SKM-1 treated with dmso at 0.1 percent for 144 hours (cell line): Measurements from ENCODE around the gene IPO5.

Experiments
- DNase-seq: peaks from one replicate; lab custom pipeline; 2025; ENCODE audit not compliant: unreplicated experiment; lab: John Stamatoyannopoulos, UW

The IPO5 gene

DNA sequence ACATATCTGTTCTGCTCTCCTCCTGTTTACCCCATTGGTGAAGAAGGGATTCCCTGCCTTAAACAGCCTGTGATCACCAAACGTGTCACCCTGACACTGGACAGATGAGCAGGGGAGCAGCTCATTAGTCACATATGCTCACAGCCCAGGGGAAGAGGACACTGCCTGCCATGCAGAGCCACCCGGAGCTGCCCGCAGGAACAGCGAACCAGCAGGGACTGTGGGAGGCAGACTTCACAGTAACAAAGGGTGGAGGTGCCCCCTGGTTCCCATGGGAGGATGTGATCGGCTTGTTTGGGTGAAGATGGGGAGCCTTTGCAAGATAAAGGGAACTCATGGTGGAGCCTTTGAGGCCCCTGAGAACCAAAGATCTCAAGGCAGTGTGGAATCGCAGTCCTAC lies 100.8 kb downstream of the IPO5 start:
- no peak for DNase-seq

GRCh38 chr13:98055623-98056022 lies 102.1 kb downstream of the IPO5 start:
- no peak for DNase-seq

DNA sequence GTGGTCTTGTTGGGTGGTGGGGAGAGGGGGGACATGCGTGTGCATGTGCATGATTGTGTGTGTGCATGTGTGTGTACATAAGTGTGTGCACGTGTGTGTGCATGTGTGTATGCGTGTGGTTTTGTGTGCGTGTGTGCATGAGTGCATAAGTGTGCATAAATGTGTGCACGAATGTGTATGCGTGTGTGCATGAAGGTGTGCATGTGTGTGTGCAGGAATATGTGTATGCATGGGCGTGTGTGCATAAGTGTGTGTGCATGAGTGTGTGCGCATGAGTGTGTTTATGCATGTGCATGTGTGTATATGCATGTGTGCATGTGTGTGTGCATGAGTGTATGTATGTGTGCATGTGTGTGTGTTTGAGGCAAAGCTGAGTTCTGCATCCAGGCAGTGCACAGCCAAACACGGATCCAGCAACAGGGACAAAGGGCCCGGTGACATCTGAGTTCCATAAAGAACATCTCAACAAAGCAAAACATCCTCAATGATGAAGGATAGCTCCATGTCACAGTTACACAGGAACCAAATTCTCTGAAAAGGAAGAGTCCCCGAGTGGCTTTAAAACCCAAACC lies 103.5 kb downstream of the IPO5 start:
- DNase-seq = no peak

DNA sequence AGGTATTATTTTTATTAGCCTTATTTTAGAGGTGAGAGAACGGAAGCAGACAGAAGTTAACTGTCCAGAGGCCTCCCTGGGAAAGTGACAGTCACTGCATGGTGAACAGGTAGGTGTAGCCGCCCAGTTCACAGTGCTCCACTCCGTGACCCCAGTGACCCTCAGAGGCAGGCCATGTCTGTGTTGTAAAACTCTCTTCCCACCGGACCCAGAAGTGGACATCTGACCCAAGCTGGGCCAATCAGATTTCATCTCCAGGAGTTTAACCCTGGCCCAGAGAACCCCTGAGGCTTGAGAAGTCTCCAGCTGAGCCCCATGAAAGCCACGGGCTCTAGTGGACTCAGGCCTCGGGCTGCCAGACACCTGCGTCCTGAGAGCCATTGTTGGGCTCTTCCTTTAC lies 105.8 kb downstream of the IPO5 start:
- DNase-seq = no peak

DNA sequence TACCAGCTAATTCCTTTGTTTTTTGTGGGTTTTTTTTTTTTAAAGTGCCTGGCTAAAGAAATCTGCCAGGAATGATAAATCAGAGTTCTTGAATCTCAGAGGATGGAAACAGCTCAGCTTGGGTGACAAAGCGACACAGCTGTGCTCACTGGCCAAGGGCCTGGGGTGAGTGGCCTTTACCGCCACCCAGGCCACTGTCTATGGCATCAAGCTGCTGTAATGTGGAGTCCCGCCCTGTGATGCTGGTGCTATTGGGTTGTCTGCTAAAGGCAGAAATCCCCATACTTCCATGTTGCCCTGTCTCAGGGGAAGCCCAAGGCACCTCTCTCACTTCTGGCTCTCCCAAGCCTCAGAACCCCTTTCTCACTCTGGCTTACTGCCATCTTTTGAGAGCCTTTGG lies 106.8 kb downstream of the IPO5 start:
- no peak for DNase-seq

- DNase-seq = no peak
Measured at GRCh38 chr13:98065468-98065867, 112.0 kb downstream of the IPO5 start.

GRCh38 chr13:98066636-98067035 lies 113.2 kb downstream of the IPO5 start:
- no peak for DNase-seq

GRCh38 chr13:98068521-98068920 lies 115.0 kb downstream of the IPO5 start:
- no peak for DNase-seq

GRCh38 chr13:98069985-98070384 lies 116.5 kb downstream of the IPO5 start:
- no peak for DNase-seq

DNA sequence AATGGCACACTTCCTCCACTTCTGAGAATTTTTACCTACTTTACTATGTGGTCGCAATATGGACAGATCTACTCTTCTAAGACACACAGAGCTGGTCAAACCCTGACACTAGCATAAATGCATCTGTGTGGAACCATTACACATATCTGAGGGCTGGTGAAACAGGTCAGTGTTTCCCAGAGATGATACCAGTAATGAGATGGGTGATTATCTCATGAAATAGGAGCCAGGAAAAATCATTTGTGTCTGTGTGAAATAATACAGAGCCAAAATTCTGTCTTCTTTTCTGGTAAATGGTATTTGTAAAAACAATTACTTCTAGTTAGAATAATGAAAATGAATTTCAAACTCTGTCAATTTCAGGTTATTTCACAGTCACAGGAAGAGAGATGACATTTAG lies 117.8 kb downstream of the IPO5 start:
- no peak for DNase-seq

DNA sequence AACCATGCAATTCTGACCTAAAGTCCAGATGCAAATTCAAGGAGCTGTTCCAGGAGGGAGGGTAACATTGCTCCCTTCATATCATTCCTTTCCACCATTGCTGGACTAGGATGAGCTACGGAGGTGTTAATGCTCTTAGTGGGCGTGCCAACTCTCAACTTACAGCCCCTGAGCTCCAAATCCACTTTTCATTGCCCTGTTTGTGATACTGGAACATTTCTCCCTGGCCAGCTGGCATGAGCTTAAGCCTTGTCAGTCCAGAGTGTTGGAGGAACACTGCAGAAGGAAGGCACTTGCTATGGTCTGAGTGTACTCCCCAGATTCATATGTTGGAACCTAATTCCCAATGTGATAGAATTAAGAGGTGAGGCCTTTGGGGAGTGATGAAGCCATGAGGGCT lies 119.0 kb downstream of the IPO5 start:
- DNase-seq = no peak
